EH (cell line): ENCODE measurements around the gene GARNL3.
A peak's percentile ranks its signal among the peaks of the same experiment; 100 is the strongest.

Experiments used
- DNase-seq: peaks from one replicate; pipeline ENCODE4 v3.0.0-alpha.2; 2015; ENCODE audit warnings: low read depth

Gene GARNL3

GRCh38 chr9:127309715-127310114 lies 45.1 kb downstream of the GARNL3 start:
- DNase-seq = no peak

GRCh38 chr9:127311239-127311741 lies 46.7 kb downstream of the GARNL3 start:
- DNase-seq = peak; percentile 81

GRCh38 chr9:127313042-127313560 lies 48.5 kb downstream of the GARNL3 start:
- no peak for DNase-seq

- DNase-seq = no peak
These were observed 50.3 kb downstream of the GARNL3 start for GRCh38 chr9:127314911-127315310.

- peak; percentile 49 for DNase-seq
These were observed 52.2 kb downstream of the GARNL3 start for GRCh38 chr9:127316586-127317323.

DNA sequence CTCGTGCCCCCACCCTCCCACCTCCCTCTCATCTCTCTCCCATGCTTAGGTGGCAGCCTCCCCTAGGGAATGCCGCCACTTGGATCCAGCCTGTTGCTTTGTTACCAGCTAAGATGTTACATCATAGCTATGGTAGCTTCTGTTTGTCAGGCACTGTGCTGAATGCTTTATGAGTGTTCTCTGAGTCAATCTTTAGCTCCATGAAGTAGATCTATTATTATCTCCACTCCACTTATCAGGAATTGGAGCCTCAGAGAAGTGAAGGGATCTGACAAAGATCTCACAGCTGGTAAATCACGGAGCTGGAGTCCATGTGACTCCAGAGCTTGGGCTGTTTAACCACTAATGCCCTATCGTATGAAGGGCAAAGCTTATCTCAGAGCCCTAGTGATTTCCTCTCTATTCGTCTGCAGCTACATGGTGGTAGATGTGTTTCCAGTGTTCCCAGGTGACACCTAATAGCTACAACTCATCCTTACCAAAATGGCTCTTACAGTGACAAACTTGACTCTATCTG lies 54.1 kb downstream of the GARNL3 start:
- peak; percentile 78 for DNase-seq

DNA sequence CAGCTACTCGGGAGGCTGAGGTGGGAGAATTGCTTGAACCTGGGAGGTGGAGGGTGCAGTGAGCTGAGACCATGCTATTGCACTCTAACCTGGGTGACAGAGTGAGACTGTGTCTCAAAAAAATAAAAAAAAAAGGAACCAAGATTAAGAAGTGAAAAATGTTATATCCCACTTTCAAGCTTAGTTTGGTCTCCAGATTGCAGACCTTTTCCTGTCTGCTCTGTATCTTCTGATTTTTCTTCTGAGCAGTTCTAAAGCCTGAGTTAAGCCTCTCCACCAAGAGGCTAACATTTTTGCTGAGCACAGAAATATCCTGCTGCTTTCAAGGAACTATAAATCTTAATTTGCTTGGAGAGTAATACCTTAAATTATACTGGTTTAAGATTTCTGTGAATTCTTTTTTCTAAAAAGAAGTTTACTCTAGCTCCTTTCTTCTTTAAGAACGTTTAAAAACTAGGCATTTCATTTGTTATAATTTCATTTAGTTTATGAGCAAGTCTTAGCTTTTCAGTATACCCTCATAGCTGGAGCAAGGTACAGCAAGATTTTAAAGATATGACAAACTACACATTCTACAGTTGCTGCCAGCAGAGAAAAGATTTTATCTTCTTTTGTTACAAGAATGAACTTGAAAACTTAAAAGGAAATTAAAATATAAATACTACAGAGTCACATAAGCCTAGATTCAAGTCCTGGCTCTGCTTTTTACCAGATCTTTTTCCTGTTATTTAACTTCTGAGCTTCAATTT lies 55.0 kb downstream of the GARNL3 start:
- DNase-seq = no peak

- no peak for DNase-seq
These were observed 55.5 kb downstream of the GARNL3 start for GRCh38 chr9:127320115-127320378.

GRCh38 chr9:127323393-127323792 lies 58.8 kb downstream of the GARNL3 start:
- no peak for DNase-seq

DNA sequence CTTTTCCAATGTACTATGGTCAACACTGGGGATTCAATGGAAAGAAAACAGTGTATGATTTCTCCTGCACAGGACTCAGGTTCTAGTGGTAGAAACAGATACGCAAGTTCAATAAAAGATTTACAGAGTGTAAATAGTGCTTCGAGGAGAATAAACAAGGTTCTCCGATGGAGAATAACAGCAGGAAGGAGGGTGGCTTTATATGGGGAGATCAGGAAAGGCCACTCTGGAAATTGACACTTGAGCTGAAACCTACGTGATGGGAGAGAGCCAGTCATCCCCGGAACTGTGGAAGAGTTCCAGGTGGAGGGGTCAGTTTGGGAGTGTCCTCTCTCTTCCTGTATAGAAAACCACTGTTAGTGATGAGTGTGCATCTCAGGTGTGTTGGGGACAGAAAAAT lies 65.9 kb downstream of the GARNL3 start:
- DNase-seq = no peak

GRCh38 chr9:127333221-127334064 lies 68.9 kb downstream of the GARNL3 start:
- DNase-seq = no peak

DNA sequence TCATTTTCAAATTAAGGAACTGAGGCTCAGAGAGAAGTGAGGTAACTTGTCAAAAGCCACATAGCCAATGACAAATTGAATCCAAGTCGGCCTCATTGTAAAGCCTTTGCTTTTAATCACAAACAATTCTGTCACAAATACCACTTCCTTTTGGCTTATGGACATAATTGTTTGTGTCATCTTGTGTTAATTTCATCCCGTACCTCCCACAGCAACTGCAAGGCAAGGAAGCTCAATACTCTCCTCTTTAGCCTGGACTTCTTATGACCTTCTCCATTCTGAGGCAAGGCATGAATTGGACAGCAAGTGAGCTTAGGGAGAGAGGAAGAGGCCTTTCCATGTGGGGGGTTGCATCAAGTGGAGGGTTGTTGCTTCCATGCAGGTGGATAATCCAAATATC lies 70.2 kb downstream of the GARNL3 start:
- no peak for DNase-seq

DNA sequence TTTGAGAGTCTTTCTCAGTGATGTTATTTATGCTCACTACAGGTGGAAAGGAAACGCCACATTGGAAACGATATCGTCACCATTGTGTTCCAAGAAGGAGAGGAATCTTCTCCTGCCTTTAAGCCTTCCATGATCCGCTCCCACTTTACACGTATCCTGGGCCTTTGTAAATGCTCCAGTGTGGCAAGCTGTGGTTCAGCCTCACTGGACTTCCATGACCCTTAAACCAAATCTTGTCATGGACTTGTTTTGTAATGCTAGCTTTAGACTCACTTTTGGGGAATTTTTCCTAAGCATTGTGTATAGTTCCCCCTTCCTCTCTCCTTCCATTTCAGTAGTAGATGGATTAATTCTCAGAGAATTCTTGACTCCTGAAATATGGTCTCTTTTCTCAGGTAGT lies 71.5 kb downstream of the GARNL3 start:
- peak; percentile 49 for DNase-seq

- peak; percentile 96 for DNase-seq
These were observed 72.2 kb downstream of the GARNL3 start for GRCh38 chr9:127336506-127337352.

DNA sequence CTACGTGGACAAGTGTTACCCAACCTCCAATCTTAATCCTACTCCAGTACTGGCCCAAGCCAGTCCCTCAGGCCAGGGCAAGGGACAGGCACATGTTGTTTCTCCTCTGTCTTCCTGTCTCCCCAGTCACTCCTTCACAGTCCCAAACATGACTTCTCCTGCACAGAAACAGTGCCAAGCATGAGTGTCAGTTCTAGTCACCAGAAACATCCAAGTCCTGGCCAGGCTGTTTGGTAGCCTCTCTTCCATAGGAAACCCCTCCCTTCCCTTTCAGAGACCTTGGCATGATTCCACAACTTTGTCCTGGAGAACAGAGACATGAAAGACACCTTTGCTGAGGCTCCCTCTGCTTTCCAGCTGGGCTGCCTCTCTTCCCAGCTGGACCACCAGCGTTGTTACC lies 76.1 kb downstream of the GARNL3 start:
- DNase-seq = no peak

- DNase-seq = no peak
These were observed 76.6 kb downstream of the GARNL3 start for GRCh38 chr9:127341152-127341551.

DNA sequence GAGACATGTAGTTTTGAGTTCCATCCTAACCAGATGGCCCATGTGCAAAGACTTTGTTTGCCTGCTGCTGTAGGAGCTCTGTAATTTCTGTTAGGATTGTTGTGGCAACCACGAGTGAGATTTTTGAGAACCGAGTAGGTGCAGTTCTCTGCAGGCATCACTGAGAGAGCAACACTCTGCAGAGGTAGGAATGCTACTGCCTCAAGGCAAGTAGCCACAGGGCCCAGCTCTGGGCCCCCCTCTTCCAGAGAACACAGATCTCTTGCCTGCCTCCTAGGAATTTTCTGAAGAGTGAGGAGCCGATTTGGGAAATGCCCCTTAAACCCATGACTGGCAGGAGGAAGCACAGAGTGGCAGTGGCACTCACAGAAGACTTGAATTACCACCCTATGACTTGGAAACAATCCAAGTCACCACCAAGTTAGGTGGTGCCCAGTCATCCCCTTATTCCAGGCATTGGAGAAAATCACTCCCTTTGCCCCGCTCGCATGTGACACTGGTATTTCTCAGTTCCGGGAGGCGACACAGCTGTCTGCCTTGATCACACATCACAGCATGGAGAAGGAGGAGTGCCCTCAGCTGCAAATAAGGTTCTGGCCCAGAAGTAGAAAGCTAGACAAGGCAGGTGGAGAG lies 79.9 kb downstream of the GARNL3 start:
- DNase-seq = peak; percentile 58

GRCh38 chr9:127345566-127345965 lies 81.0 kb downstream of the GARNL3 start:
- no peak for DNase-seq

DNA sequence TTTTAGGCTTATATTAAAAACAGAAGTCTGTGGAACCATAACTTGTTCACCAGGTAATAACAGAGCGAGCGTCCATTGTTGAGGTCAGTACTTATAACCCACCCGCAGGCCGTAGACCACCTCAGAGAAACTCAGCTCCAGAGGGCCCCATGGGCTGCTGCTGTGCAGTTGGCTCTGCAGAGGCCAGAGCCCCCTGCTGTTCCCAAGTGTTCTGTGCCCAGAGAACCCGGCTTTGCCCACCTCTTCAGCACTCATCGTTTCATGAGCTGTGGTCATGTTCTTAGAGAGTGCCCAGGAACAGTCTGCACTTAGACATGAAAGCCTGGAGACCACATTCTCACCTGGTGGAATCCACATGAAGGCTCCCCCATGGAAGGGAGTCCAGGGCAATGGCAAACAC lies 82.0 kb downstream of the GARNL3 start:
- DNase-seq = no peak

DNA sequence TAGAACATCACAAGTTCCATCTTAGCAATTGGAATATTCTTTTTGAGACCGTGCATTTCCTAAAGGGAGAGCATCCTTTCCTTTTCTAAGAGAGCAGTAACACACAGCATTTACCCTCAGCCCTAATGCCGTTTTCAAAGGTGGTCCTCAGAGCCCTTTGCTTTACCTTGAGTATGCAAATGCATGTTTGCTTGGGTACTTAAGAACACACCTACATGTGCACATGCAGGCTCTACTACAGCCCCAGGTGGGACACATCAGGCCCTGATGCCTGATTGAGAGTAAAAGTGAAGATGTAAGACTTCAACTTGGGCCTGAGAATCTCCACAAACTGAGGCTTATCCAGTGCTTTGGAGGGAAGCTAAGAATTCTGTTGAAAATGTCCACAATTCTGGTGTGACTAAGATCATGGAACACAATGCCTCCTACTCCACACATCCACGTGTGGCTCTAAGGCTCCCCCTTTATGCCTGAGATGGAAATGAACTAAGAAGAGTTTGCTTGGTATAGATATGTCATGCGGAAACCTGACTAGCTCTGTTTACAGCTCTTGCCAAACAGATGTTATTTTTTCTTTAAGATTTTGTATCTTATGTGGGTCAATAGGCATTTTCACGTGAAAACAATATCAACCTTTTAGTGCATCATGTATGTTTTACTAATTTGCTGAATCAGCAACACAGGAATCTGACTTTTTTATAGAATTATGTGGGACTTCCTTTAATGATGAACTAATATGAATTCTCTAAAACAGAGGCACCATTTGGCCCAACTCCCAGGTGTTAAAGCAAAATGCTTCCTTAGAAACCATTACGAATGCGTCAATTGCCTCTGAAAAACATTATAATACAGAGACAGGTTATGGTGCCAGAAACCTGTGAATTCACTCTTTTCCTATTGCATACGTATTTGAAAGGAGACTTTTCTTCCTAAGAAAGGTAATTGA lies 83.5 kb downstream of the GARNL3 start:
- DNase-seq = peak; percentile 71
